Bronchial epithelial cell (primary cell): ENCODE data around the gene UBAC2. TPM values are rescaled to one million over a fixed set of nuclear protein-coding genes. Genes with fewer than 3 reads are reported as not detected.

Source experiments
- DNase-seq: peaks from one replicate; pipeline ENCODE4 v3.0.0-alpha.2; 2010; ENCODE audit warnings: low read depth
- FAIRE-seq: peaks from 2 replicates; lab custom pipeline; 2011; peaks lifted over from hg19 to GRCh38; lab: Jason Lieb, UNC
- H3K27me3 ChIP-seq: 2 replicates; pipeline ENCODE4 v1.5.1; 2011; ENCODE audit warnings: low read length; ENCODE audit not compliant: control insufficient read depth, insufficient read depth
- H3K36me3 ChIP-seq: 2 replicates; pipeline ENCODE4 v1.5.1; 2011; ENCODE audit warnings: low read length; ENCODE audit not compliant: control insufficient read depth, insufficient read depth
- H3K4me3 ChIP-seq: 2 replicates; pipeline ENCODE4 v1.5.1; 2011; ENCODE audit warnings: mild to moderate bottlenecking, low read depth, low read length, control low read depth
- CTCF ChIP-seq: IDR thresholded peaks from 2 replicates; pipeline ENCODE4 v1.5.1; 2011; ENCODE audit warnings: mild to moderate bottlenecking, moderate library complexity, low read length, control low read depth, inconsistent platforms; ENCODE audit not compliant: insufficient read depth, severe bottlenecking
- total RNA-seq: library from RNA; depleted of rRNA; stranded (reverse); fragments of >200 nt; gene quantifications from 2 replicates; pipeline ENCODE4 v1.2.1, GENCODE V29; 2014

UBAC2 gene
- total RNA-seq, 1 donor from 2014 or later, result 40.0 TPM

GRCh38 chr13:99304541-99304940 lies 103.9 kb downstream of the UBAC2 start:
- FAIRE-seq (no peak), DNase-seq (no peak)
- no peak for TF ChIP-seq CTCF
- Histone ChIP-seq H3K36me3 (no peaks in the 10 kb centered on the region), H3K27me3 (no peaks in the 10 kb centered on the region), H3K4me3 (no peak overlapping the region)

DNA sequence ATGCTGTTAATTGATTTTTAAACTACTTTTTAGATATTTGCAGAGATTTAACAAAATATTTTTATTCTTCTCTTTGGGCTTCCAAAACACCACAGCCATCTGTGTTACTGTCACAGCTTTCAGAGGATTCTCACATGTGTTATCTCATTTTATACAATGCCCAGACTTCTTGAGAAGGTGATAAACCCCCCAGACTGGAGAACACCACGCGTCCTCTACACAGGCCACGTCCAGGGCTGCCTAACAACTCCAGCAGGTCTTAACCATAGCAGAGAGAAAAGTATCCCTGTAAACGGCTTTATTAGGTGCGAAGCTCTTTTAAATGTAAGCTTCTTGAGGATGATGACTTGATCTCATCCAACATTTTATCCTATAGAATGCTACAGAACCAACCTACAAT lies 104.5 kb downstream of the UBAC2 start:
- Histone ChIP-seq H3K36me3 (no peaks in the 10 kb centered on the region), H3K27me3 (no peaks in the 10 kb centered on the region), H3K4me3 (no peak overlapping the region)
- no peak for TF ChIP-seq CTCF
- DNase-seq, result no peak
- no peak for FAIRE-seq

DNA sequence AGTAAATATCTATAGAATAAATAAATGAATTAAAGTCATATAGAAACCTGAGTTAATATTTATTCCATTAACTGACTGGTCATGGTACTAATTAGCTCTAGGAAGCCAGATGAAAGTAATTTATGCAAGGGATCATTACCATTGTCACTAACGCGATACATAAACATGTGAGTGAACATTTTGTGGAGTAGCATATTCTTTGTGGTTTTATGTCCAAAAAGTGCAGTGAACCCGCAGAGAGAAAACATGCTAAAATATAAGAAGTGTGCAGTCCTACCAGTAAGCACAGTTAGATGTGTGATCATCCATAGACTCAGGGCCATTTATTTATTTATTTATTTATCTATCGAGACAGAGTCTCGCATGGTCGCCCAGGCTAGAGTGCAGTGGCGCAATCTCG lies 104.9 kb downstream of the UBAC2 start:
- H3K36me3 ChIP-seq, result no peaks in the 10 kb centered on the region
- no peaks in the 10 kb centered on the region for H3K27me3 ChIP-seq
- FAIRE-seq (no peak), DNase-seq (no peak)
- TF ChIP-seq CTCF, result no peak
- no peak overlapping the region for H3K4me3 ChIP-seq

- TF ChIP-seq CTCF, result no peak
- DNase-seq (peak; percentile 30), FAIRE-seq (no peak)
- Histone ChIP-seq H3K27me3 (no peaks in the 10 kb centered on the region), H3K4me3 (no peak within 1 kb of the TSS), H3K36me3 (peaks cover 2% of the 10 kb centered on the region)
Observed at GRCh38 chr13:99307247-99307646, 106.6 kb downstream of the UBAC2 start, which contains the start of gene GPR183. Gene GPR183 (minus strand): TSS chr13:99307399. CDS start chr13:99296145, 11,254 bp downstream.

GRCh38 chr13:99307648-99308339 lies 107.1 kb downstream of the UBAC2 start:
- TF ChIP-seq CTCF, result no peak
- Histone ChIP-seq H3K27me3 (no peaks in the 10 kb centered on the region), H3K36me3 (peaks cover 2% of the 10 kb centered on the region), H3K4me3 (no peak overlapping the region)
- DNase-seq, result peak; percentile 85
- FAIRE-seq, result no peak
